Spleen (tissue), 11 donors: ENCODE data around the gene MCM8. TPM values are rescaled to one million over a fixed set of nuclear protein-coding genes. Genes with fewer than 3 reads are reported as not detected.

Experiments used
- DNase-seq: peaks from one replicate; pipeline ENCODE4 v3.0.0-alpha.2; 2020
- H3K27ac ChIP-seq, 8 donors: fragments of 200-600 bp; sonication (generic) in 7 of 8; 1 replicate in 4 of 8; 2 replicates in 4 of 8; pipeline versions ENCODE4 v1.5.0 to v1.8.0; 2016 to 2021; ENCODE audit warnings: inconsistent platforms in 4 of 8, mild to moderate bottlenecking in 4 of 8, moderate library complexity in 1 of 8
- H3K27me3 ChIP-seq, 7 donors: fragments of 200-600 bp; sonication (generic) in 6 of 7; replicated peaks in 1 of 7; 1 replicate in 4 of 7; 2 replicates in 3 of 7; pipeline versions ENCODE4 v1.5.0 to v1.8.0; 2016 to 2021; ENCODE audit warnings: inconsistent platforms in 3 of 7, mild to moderate bottlenecking in 1 of 7
- H3K36me3 ChIP-seq, 6 donors: fragments of 200-600 bp; sonication (generic) in 5 of 6; 1 replicate in 4 of 6; 2 replicates in 2 of 6; pipeline versions ENCODE4 v1.5.0 to v1.8.0; 2016 to 2021; ENCODE audit warnings: inconsistent platforms in 2 of 6
- H3K4me1 ChIP-seq, 6 donors: fragments of 200-600 bp; sonication (generic) in 5 of 6; 1 replicate in 3 of 6; 2 replicates in 3 of 6; pipeline versions ENCODE4 v1.5.0 to v1.8.0; 2016 to 2021; ENCODE audit warnings: inconsistent platforms in 3 of 6
- H3K4me3 ChIP-seq, 8 donors: fragments of 200-600 bp; sonication (generic) in 7 of 8; 1 replicate in 4 of 8; 2 replicates in 4 of 8; pipeline versions ENCODE4 v1.5.0 to v1.8.0; 2016 to 2021; ENCODE audit warnings: inconsistent platforms in 4 of 8, mild to moderate bottlenecking in 4 of 8, moderate library complexity in 2 of 8
- H3K9me3 ChIP-seq, 8 donors: fragments of 200-600 bp; sonication (generic) in 7 of 8; 1 replicate in 4 of 8; 2 replicates in 4 of 8; pipeline versions ENCODE4 v1.5.0 to v1.8.0; 2016 to 2021; ENCODE audit warnings: inconsistent platforms in 4 of 8
- CTCF ChIP-seq, 11 experiments: fragments of 200-600 bp in 7 of 11; fragments of 450-650 bp in 4 of 11; sonication (generic) in 4 of 11; IDR thresholded peaks in 8 of 11; conservative IDR thresholded peaks in 3 of 11; 1 replicate in 7 of 11; 2 replicates in 4 of 11; pipeline versions ENCODE4 v1.4.0 to v1.8.0; 2016 to 2021; ENCODE audit warnings: antibody characterized with exemption in 11 of 11, inconsistent platforms in 4 of 11, mild to moderate bottlenecking in 1 of 11
- POLR2A ChIP-seq, 3 donors: fragments of 450-650 bp; IDR thresholded peaks; one replicate each; pipeline ENCODE4 v1.5.1; 2017; ENCODE audit warnings: antibody characterized with exemption in 3 of 3, mild to moderate bottlenecking in 1 of 3
- POLR2AphosphoS5 ChIP-seq, 3 donors: sonication (generic); formaldehyde crosslinking; IDR thresholded peaks; one replicate each; pipeline ENCODE4 v1.5.1; 2017; ENCODE audit warnings: antibody characterized with exemption in 3 of 3
- WGBS, 5 donors: extraction: QIAGEN DNeasy Blood & Tissue Kit in 3 of 5; methylation state at CpG; one replicate each; pipeline versions ENCODE4 v1.1.5 to v1.1.7; 2013 to 2018; 5-methylcytosine and 5-hydroxymethylcytosine counted together
- intact Hi-C: fragments of 100-400 bp; cut with DNase I; formaldehyde crosslinking; loops from one replicate; pipeline ENCODE4 v1.15.0; 2023; ENCODE audit warnings: low total_unique reads
- polyA plus RNA-seq, 3 donors: library from polyadenylated mRNA; stranded (reverse); fragments of 200-250 nt; gene quantifications; one replicate each; pipeline ENCODE4 v1.2.1, GENCODE V29; 2013
- total RNA-seq, 7 donors: library from RNA; depleted of rRNA in 3 of 7; stranded (reverse); fragments of >200 nt in 3 of 7; fragmentation: NEBNext Ultra II Directional in 4 of 7; extraction: Animal tissue kit (Norgen Biotek cat#: 25700) in 4 of 7; gene quantifications; one replicate each; pipeline versions ENCODE4 v1.1.0 to v1.2.1, GENCODE V29; 2016 to 2021
- donor health status: healthy with polysubstance abuse.
- donor health status: DM: no; HTN: no; CAD: no; lungs with moderate emphysema.
- donor health status: DM: no; HTN: no; CAD: no.
- donor health status: Bipolar disorder and iron deficiency.
- donor health status: healthy.
- donor health status: DM: no; HTN: no; CAD: no.
- donor health status: DM: yes; HTN: yes; CAD: no.

Gene MCM8
- total and polyA plus RNA-seq, 10 donors: 1.7 to 7.9 (median 5.9) TPM

GRCh38 chr20:6034134-6034969, 83.9 kb downstream of the MCM8 start:
- 22 to 42% (median 26%) methylated on average over 2 of the region's 2 CpGs for WGBS, 5 donors
- Histone ChIP-seq H3K4me1 (peaks cover 0 to 17% (median 6%) of the 10 kb centered on the region in 6 donors), H3K9me3 (no peaks in the 10 kb centered on the region), H3K36me3 (peaks cover 0 to 93% (median 59%) of the 10 kb centered on the region in 6 donors), H3K4me3 (no peak overlapping the region), H3K27ac (peak overlapping the region in 1 of 8 donors; percentile 30), H3K27me3 (no peaks in the 10 kb centered on the region)
- intact Hi-C loops: no loop called here
- TF ChIP-seq POLR2A (IDR thresholded peaks at IDR 0.05) (no peak), CTCF (IDR thresholded peaks at IDR 0.05 in 8 of 11, conservative IDR thresholded peaks at IDR 0.05 in 3 of 11) (no peak), POLR2AphosphoS5 (IDR thresholded peaks at IDR 0.05) (no peak)
- no peak for DNase-seq

- no peaks in the 10 kb centered on the region for H3K9me3 ChIP-seq
- peaks cover 0 to 17% (median 6%) of the 10 kb centered on the region in 6 donors for H3K4me1 ChIP-seq
- no peak for TF ChIP-seq CTCF (IDR thresholded peaks at IDR 0.05 in 8 of 11, conservative IDR thresholded peaks at IDR 0.05 in 3 of 11)
- no peak for TF ChIP-seq POLR2AphosphoS5 (IDR thresholded peaks at IDR 0.05)
- no peak for TF ChIP-seq POLR2A (IDR thresholded peaks at IDR 0.05)
- no peak overlapping the region for H3K4me3 ChIP-seq
- no peak for DNase-seq
- 95 to 98% (median 95%) methylated on average over 4 of the region's 4 CpGs for WGBS, 5 donors
- no peaks in the 10 kb centered on the region for H3K27me3 ChIP-seq
- H3K27ac ChIP-seq: no peak overlapping the region
- H3K36me3 ChIP-seq: peaks cover 0 to 98% (median 74%) of the 10 kb centered on the region in 6 donors
- intact Hi-C loops: no loop called here
Measured at GRCh38 chr20:6036213-6036612, 85.8 kb downstream of the MCM8 start.

- H3K27ac ChIP-seq: no peak overlapping the region
- WGBS, 5 donors: 88 to 100% (median 96%) methylated on average over 1 of the region's 1 CpG
- DNase-seq: no peak
- H3K4me1 ChIP-seq: peaks cover 0 to 17% (median 6%) of the 10 kb centered on the region in 6 donors
- no peaks in the 10 kb centered on the region for H3K27me3 ChIP-seq
- no peaks in the 10 kb centered on the region for H3K9me3 ChIP-seq
- H3K4me3 ChIP-seq: no peak overlapping the region
- peaks cover 0 to 100% (median 82%) of the 10 kb centered on the region in 6 donors for H3K36me3 ChIP-seq
- TF ChIP-seq POLR2AphosphoS5 (IDR thresholded peaks at IDR 0.05) (no peak), POLR2A (IDR thresholded peaks at IDR 0.05) (no peak), CTCF (IDR thresholded peaks at IDR 0.05 in 8 of 11, conservative IDR thresholded peaks at IDR 0.05 in 3 of 11) (no peak)
- intact Hi-C loops: no loop called here
Measured at GRCh38 chr20:6037082-6037481, 86.6 kb downstream of the MCM8 start.

GRCh38 chr20:6038256-6038655, 87.8 kb downstream of the MCM8 start:
- H3K27me3 ChIP-seq: no peaks in the 10 kb centered on the region
- TF ChIP-seq POLR2AphosphoS5 (IDR thresholded peaks at IDR 0.05) (no peak), CTCF (IDR thresholded peaks at IDR 0.05 in 8 of 11, conservative IDR thresholded peaks at IDR 0.05 in 3 of 11) (no peak), POLR2A (IDR thresholded peaks at IDR 0.05) (no peak)
- H3K4me3 ChIP-seq: no peak overlapping the region
- H3K27ac ChIP-seq: no peak overlapping the region
- WGBS, 5 donors: 93 to 100% (median 98%) methylated on average over 3 of the region's 3 CpGs
- H3K4me1 ChIP-seq: peaks cover 0 to 16% (median 6%) of the 10 kb centered on the region in 6 donors
- no peaks in the 10 kb centered on the region for H3K9me3 ChIP-seq
- no peak for DNase-seq
- H3K36me3 ChIP-seq: peaks cover 0 to 94% (median 78%) of the 10 kb centered on the region in 6 donors
- intact Hi-C loops: no loop called here
